NT2/D1 (cell line): ENCODE results near the gene SORCS3.

Source experiments
- SUZ12 ChIP-seq: IDR thresholded peaks from 2 replicates; pipeline ENCODE4 v1.6.1; 2011; ENCODE audit not compliant: insufficient read length, insufficient read depth; ENCODE audit errors: extremely low read depth
- YY1 ChIP-seq: IDR thresholded peaks from 2 replicates; pipeline ENCODE4 v1.6.1; 2011; ENCODE audit not compliant: insufficient read length, insufficient read depth

- TF ChIP-seq YY1 (no peak), SUZ12 (no peak)
Observed at GRCh38 chr10:105278439-105278838, 637.3 kb downstream of the SORCS3 start.
